ENCODE measurements around the gene NIT1.
A peak's percentile ranks its signal among the peaks of the same experiment; 100 is the strongest.

Gene NIT1

GRCh38 chr1:161159913-161160243, 42.0 kb downstream of the NIT1 start:
- peak overlapping the region; percentile 62 for H2AFZ ChIP-seq (ENCODE audit: low read depth)
- no peaks in the 10 kb centered on the region for H4K20me1 ChIP-seq (ENCODE audit: insufficient read depth)
- H3K79me2 ChIP-seq (ENCODE audit: insufficient read depth, low read depth): peaks cover 21% of the 10 kb centered on the region
- peaks cover 38% of the 10 kb centered on the region for H3K4me1 ChIP-seq (ENCODE audit: low read depth, poor library complexity, severe bottlenecking)
- peak overlapping the region; percentile 99 for H3K4me3 ChIP-seq (IDR thresholded peaks at IDR 0.05; ENCODE audit: insufficient read depth, low read depth, low read length)
- peak overlapping the region; percentile 98 for H3K4me2 ChIP-seq
- no peaks in the 10 kb centered on the region for H3K36me3 ChIP-seq (ENCODE audit: insufficient read depth)
- H3K27ac ChIP-seq: peak overlapping the region; percentile 46
- H3K27me3 ChIP-seq (ENCODE audit: insufficient read depth, low read depth): no peaks in the 10 kb centered on the region
- TF ChIP-seq CTCF (conservative IDR thresholded peaks at IDR 0.05; ENCODE audit: low read depth, low read length): no peak; the same call in 1 of the 2 replicates
- peak overlapping the region; percentile 89 for H3K9ac ChIP-seq

GRCh38 chr1:161160671-161161145, 42.8 kb downstream of the NIT1 start:
- Histone ChIP-seq H3K4me3 (IDR thresholded peaks at IDR 0.05; ENCODE audit: insufficient read depth, low read depth, low read length) (no peak overlapping the region), H3K36me3 (ENCODE audit: insufficient read depth) (no peaks in the 10 kb centered on the region), H3K79me2 (ENCODE audit: insufficient read depth, low read depth) (peaks cover 13% of the 10 kb centered on the region), H3K4me2 (peak overlapping the region; percentile 98), H3K4me1 (ENCODE audit: low read depth, poor library complexity, severe bottlenecking) (peaks cover 38% of the 10 kb centered on the region), H2AFZ (ENCODE audit: low read depth) (no peak overlapping the region), H3K9ac (no peak overlapping the region), H4K20me1 (ENCODE audit: insufficient read depth) (no peaks in the 10 kb centered on the region), H3K27ac (no peak overlapping the region), H3K27me3 (ENCODE audit: insufficient read depth, low read depth) (no peaks in the 10 kb centered on the region)
- no peak for TF ChIP-seq CTCF (conservative IDR thresholded peaks at IDR 0.05; ENCODE audit: low read depth, low read length)

GRCh38 chr1:161161652-161162051, 43.7 kb downstream of the NIT1 start:
- H3K27ac ChIP-seq: no peak overlapping the region
- no peak overlapping the region for H3K9ac ChIP-seq
- H2AFZ ChIP-seq (ENCODE audit: low read depth): no peak overlapping the region
- no peak overlapping the region for H3K4me3 ChIP-seq (IDR thresholded peaks at IDR 0.05; ENCODE audit: insufficient read depth, low read depth, low read length)
- no peak for TF ChIP-seq CTCF (conservative IDR thresholded peaks at IDR 0.05; ENCODE audit: low read depth, low read length)
- peaks cover 35% of the 10 kb centered on the region for H3K4me1 ChIP-seq (ENCODE audit: low read depth, poor library complexity, severe bottlenecking)
- peaks cover 10% of the 10 kb centered on the region for H3K79me2 ChIP-seq (ENCODE audit: insufficient read depth, low read depth)
- no peaks in the 10 kb centered on the region for H3K27me3 ChIP-seq (ENCODE audit: insufficient read depth, low read depth)
- no peaks in the 10 kb centered on the region for H3K36me3 ChIP-seq (ENCODE audit: insufficient read depth)
- H3K4me2 ChIP-seq: no peak overlapping the region
- no peaks in the 10 kb centered on the region for H4K20me1 ChIP-seq (ENCODE audit: insufficient read depth)

DNA sequence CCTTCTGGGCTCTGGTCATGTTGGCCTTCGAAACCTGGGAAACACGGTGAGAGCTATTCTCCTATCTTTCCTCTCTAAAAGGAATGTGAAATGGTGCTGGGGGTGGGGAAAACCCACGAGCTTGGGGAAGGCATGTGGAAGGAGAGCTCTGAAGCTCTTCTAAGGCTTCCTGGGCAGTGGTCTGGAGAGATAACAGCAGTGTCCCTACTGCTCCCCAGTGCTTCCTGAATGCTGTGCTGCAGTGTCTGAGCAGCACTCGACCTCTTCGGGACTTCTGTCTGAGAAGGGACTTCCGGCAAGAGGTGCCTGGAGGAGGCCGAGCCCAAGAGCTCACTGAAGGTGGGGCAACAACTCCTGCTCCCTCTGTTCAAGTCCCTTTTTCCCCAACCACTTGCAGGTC, 44.1 kb downstream of the NIT1 start:
- peaks cover 37% of the 10 kb centered on the region for H3K4me1 ChIP-seq (ENCODE audit: low read depth, poor library complexity, severe bottlenecking)
- H3K36me3 ChIP-seq (ENCODE audit: insufficient read depth): no peaks in the 10 kb centered on the region
- TF ChIP-seq CTCF (conservative IDR thresholded peaks at IDR 0.05; ENCODE audit: low read depth, low read length): no peak
- H3K79me2 ChIP-seq (ENCODE audit: insufficient read depth, low read depth): peaks cover 10% of the 10 kb centered on the region
- H3K27ac ChIP-seq: no peak overlapping the region
- no peaks in the 10 kb centered on the region for H4K20me1 ChIP-seq (ENCODE audit: insufficient read depth)
- no peaks in the 10 kb centered on the region for H3K27me3 ChIP-seq (ENCODE audit: insufficient read depth, low read depth)
- H3K4me2 ChIP-seq: no peak overlapping the region
- no peak overlapping the region for H3K4me3 ChIP-seq (IDR thresholded peaks at IDR 0.05; ENCODE audit: insufficient read depth, low read depth, low read length)
- H3K9ac ChIP-seq: no peak overlapping the region
- H2AFZ ChIP-seq (ENCODE audit: low read depth): no peak overlapping the region

All from KMS-11 (cell line).